Measurements from ENCODE around the gene IL34. TPM values are rescaled to one million over a fixed set of nuclear protein-coding genes. Genes with fewer than 3 reads are reported as not detected.
A peak's percentile ranks its signal among the peaks of the same experiment; 100 is the strongest.

Gene IL34
- total and polyA plus RNA-seq, 2 of the 13 experiments (the other 11 are each of a cell fraction or from before 2014, with no cell fraction given), result 1.2 to 1.3 TPM

DNA sequence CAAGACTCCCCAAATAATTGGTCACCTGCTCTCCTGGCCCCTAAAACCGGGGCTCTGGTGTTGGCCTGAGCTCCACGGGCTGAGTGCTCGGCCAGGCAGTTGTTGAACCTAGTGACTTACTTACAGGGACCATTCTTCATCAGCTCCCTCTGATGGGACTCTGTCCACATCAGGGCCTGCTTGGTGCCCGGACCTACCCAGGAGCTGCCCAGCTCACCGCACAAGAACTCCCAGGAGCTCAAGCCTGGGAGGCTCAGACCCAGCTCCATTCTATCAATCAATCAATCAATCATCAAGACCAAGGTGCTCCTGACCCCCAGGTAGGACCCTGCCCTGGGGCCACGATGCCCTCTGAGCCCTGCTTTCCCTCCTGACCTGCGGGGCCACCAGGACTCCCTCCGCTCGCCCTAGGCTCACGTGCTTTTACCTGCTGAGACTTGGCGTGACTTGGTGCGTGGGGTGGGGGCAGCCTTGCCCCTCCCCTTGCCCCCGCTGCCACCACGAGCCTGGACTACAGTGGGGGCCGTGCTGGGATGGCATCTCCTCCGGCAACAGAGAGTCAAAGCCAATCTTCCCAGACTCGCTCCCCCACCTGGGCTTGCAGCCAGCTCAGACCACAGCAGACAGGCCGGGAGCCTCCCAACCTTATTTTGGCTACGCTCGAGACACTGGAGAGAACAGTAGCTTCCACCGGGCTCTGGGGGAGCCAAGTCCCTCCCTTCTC lies 15.7 kb downstream of the IL34 start (continued):
- TF ChIP-seq RBM22 (optimal IDR thresholded peaks at IDR 0.05; ENCODE audit: low read length), result peak; percentile 99
- no peak for TF ChIP-seq ZNF382 (CRISPR knock-in tag; IDR thresholded peaks at IDR 0.05; ENCODE audit: borderline replicate concordance)
- TF ChIP-seq ZNF383 (CRISPR knock-in tag; IDR thresholded peaks at IDR 0.05; ENCODE audit: borderline replicate concordance), result no peak
- TF ChIP-seq, protein P1, sequence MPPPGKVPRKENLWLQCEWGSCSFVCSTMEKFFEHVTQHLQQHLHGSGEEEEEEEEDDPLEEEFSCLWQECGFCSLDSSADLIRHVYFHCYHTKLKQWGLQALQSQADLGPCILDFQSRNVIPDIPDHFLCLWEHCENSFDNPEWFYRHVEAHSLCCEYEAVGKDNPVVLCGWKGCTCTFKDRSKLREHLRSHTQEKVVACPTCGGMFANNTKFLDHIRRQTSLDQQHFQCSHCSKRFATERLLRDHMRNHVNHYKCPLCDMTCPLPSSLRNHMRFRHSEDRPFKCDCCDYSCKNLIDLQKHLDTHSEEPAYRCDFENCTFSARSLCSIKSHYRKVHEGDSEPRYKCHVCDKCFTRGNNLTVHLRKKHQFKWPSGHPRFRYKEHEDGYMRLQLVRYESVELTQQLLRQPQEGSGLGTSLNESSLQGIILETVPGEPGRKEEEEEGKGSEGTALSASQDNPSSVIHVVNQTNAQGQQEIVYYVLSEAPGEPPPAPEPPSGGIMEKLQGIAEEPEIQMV (CRISPR knock-in tag; IDR thresholded peaks at IDR 0.05; ENCODE audit: low read depth), result 0 out of 2 replicates have a peak, but pooled peaks have one; percentile 31
- TF ChIP-seq ZNF878 (CRISPR knock-in tag; IDR thresholded peaks at IDR 0.05), result no peak
- TF ChIP-seq, protein P2, sequence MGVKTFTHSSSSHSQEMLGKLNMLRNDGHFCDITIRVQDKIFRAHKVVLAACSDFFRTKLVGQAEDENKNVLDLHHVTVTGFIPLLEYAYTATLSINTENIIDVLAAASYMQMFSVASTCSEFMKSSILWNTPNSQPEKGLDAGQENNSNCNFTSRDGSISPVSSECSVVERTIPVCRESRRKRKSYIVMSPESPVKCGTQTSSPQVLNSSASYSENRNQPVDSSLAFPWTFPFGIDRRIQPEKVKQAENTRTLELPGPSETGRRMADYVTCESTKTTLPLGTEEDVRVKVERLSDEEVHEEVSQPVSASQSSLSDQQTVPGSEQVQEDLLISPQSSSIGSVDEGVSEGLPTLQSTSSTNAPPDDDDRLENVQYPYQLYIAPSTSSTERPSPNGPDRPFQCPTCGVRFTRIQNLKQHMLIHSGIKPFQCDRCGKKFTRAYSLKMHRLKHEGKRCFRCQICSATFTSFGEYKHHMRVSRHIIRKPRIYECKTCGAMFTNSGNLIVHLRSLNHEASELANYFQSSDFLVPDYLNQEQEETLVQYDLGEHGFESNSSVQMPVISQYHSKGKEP (CRISPR knock-in tag; IDR thresholded peaks at IDR 0.05), result no peak
- peak; percentile 27 to 59; a peak in 2 of 4 replicates for TF ChIP-seq POLR2A (IDR thresholded peaks at IDR 0.05; ENCODE audit: insufficient read depth in 1 of 2, low read depth in 2 of 2, low read length in 2 of 2)
- TF ChIP-seq ZKSCAN1 (IDR thresholded peaks at IDR 0.05; ENCODE audit: low read length), result no peak
- TF ChIP-seq, protein P3, sequence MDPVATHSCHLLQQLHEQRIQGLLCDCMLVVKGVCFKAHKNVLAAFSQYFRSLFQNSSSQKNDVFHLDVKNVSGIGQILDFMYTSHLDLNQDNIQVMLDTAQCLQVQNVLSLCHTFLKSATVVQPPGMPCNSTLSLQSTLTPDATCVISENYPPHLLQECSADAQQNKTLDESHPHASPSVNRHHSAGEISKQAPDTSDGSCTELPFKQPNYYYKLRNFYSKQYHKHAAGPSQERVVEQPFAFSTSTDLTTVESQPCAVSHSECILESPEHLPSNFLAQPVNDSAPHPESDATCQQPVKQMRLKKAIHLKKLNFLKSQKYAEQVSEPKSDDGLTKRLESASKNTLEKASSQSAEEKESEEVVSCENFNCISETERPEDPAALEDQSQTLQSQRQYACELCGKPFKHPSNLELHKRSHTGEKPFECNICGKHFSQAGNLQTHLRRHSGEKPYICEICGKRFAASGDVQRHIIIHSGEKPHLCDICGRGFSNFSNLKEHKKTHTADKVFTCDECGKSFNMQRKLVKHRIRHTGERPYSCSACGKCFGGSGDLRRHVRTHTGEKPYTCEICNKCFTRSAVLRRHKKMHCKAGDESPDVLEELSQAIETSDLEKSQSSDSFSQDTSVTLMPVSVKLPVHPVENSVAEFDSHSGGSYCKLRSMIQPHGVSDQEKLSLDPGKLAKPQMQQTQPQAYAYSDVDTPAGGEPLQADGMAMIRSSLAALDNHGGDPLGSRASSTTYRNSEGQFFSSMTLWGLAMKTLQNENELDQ (CRISPR knock-in tag; IDR thresholded peaks at IDR 0.05; ENCODE audit: borderline replicate concordance), result no peak
- TF ChIP-seq ZNF773 (CRISPR knock-in tag; IDR thresholded peaks at IDR 0.05; ENCODE audit: borderline replicate concordance), result no peak
- TF ChIP-seq MYC (CRISPR knock-in tag; IDR thresholded peaks at IDR 0.05; ENCODE audit: borderline replicate concordance), result no peak
- TF ChIP-seq, protein P4, sequence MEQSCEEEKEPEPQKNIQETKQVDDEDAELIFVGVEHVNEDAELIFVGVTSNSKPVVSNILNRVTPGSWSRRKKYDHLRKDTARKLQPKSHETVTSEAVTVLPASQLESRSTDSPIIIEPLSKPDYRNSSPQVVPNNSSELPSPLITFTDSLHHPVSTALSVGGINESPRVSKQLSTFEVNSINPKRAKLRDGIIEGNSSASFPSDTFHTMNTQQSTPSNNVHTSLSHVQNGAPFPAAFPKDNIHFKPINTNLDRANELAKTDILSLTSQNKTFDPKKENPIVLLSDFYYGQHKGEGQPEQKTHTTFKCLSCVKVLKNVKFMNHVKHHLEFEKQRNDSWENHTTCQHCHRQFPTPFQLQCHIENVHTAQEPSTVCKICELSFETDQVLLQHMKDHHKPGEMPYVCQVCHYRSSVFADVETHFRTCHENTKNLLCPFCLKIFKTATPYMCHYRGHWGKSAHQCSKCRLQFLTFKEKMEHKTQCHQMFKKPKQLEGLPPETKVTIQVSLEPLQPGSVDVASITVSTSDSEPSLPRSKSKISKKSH (CRISPR knock-in tag; IDR thresholded peaks at IDR 0.05; ENCODE audit: borderline replicate concordance), result no peak
- TF ChIP-seq ZBTB38 (CRISPR knock-in tag; IDR thresholded peaks at IDR 0.05), result peak; percentile 80
- no peak for TF ChIP-seq ZNF263 (CRISPR knock-in tag; IDR thresholded peaks at IDR 0.05)
- no peak for TF ChIP-seq ZBTB1 (CRISPR knock-in tag; IDR thresholded peaks at IDR 0.05; ENCODE audit: borderline replicate concordance)
- TF ChIP-seq ZNF562 (CRISPR knock-in tag; IDR thresholded peaks at IDR 0.05; ENCODE audit: borderline replicate concordance), result no peak
- TF ChIP-seq ONECUT2 (CRISPR knock-in tag; IDR thresholded peaks at IDR 0.05), result no peak
- TF ChIP-seq, protein P5, sequence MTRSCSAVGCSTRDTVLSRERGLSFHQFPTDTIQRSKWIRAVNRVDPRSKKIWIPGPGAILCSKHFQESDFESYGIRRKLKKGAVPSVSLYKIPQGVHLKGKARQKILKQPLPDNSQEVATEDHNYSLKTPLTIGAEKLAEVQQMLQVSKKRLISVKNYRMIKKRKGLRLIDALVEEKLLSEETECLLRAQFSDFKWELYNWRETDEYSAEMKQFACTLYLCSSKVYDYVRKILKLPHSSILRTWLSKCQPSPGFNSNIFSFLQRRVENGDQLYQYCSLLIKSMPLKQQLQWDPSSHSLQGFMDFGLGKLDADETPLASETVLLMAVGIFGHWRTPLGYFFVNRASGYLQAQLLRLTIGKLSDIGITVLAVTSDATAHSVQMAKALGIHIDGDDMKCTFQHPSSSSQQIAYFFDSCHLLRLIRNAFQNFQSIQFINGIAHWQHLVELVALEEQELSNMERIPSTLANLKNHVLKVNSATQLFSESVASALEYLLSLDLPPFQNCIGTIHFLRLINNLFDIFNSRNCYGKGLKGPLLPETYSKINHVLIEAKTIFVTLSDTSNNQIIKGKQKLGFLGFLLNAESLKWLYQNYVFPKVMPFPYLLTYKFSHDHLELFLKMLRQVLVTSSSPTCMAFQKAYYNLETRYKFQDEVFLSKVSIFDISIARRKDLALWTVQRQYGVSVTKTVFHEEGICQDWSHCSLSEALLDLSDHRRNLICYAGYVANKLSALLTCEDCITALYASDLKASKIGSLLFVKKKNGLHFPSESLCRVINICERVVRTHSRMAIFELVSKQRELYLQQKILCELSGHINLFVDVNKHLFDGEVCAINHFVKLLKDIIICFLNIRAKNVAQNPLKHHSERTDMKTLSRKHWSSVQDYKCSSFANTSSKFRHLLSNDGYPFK (CRISPR knock-in tag; IDR thresholded peaks at IDR 0.05; ENCODE audit: borderline replicate concordance), result 0 out of 2 replicates have a peak, but pooled peaks have one; percentile 17
- TF ChIP-seq ARNT2 (CRISPR knock-in tag; IDR thresholded peaks at IDR 0.05; ENCODE audit: low read depth), result no peak
